Hepatocyte (in vitro differentiated cells): ENCODE results near the gene CRADD.

ENCODE experiments used
- CTCF ChIP-seq: fragments of 200-600 bp; sonication (generic); IDR thresholded peaks from 2 replicates; pipeline ENCODE4 v1.5.1; 2016; ENCODE audit warnings: antibody characterized with exemption, mild to moderate bottlenecking; ENCODE audit not compliant: poor library complexity
- EZH2 ChIP-seq: fragments of 200-600 bp; sonication (generic); IDR thresholded peaks from 2 replicates; pipeline ENCODE4 v1.6.1; 2016; ENCODE audit warnings: antibody characterized with exemption, mild to moderate bottlenecking, borderline replicate concordance
- EZH2phosphoT487 ChIP-seq: fragments of 200-600 bp; sonication (generic); IDR thresholded peaks from one replicate; pipeline ENCODE4 v1.6.1; 2018; ENCODE audit warnings: antibody characterized with exemption, mild to moderate bottlenecking, low read depth, moderate library complexity; ENCODE audit not compliant: unreplicated experiment, severe bottlenecking

DNA sequence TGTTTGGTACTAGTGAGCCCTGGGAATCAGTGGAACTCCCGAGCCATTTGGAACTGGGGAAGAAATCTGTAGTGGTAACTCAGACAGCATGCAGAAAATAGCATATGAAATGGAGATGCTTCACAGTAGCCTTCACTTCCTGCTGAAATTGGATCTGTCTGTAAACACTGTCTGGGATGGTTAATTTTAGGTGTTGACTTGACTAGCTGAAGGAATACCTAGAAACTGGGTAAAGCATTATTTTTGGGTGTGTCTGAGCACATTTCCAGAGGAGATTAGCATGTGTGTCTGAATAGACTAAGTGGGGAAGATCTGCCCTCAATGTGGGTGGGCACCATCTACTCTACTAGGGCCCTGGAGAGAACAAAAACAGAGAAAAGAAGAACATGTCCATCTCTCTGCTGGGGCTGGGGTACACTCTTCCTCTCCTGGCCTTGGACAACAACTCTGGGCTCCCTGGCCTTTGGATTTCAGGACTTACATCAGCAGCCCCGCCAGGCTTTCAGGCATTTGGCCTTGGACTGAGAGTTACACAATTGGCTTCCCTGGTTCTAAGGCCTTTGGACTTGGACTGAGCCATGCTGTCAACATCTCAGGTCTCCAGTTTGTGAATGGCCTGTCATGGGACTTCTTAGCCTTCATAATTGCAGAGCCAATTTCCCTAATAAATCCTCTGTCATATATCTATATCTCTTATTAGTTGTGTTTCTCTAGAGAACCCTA, 14.0 kb upstream of the CRADD start:
- no peak for TF ChIP-seq CTCF
- no peak for TF ChIP-seq EZH2phosphoT487
- no peak for TF ChIP-seq EZH2
